Suprapubic skin (tissue), 4 donors: ENCODE results near the gene GPSM3. TPM values are rescaled to one million over a fixed set of nuclear protein-coding genes. Genes with fewer than 3 reads are reported as not detected.
A peak's percentile ranks its signal among the peaks of the same experiment; 100 is the strongest.

ENCODE experiments used
- DNase-seq, 2 donors: peaks; one replicate each; pipeline ENCODE4 v3.0.0-alpha.2; 2019; ENCODE audit warnings: low spot score in 2 of 2
- H3K27ac ChIP-seq: fragments of 200-600 bp; sonication (generic); one replicate; pipeline ENCODE4 v1.5.1; 2019
- H3K27me3 ChIP-seq: fragments of 200-600 bp; sonication (generic); one replicate; pipeline ENCODE4 v1.5.1; 2019
- H3K36me3 ChIP-seq: fragments of 200-600 bp; sonication (generic); one replicate; pipeline ENCODE4 v1.5.1; 2019
- H3K4me1 ChIP-seq: fragments of 200-600 bp; sonication (generic); one replicate; pipeline ENCODE4 v1.5.1; 2019
- H3K4me3 ChIP-seq: fragments of 200-600 bp; sonication (generic); one replicate; pipeline ENCODE4 v1.5.1; 2019; ENCODE audit warnings: mild to moderate bottlenecking
- H3K9me3 ChIP-seq: fragments of 200-600 bp; sonication (generic); one replicate; pipeline ENCODE4 v1.5.1; 2019
- EP300 ChIP-seq: sonication (generic); formaldehyde crosslinking; IDR thresholded peaks from one replicate; pipeline ENCODE4 v1.6.1; 2017; ENCODE audit warnings: antibody characterized with exemption
- POLR2A ChIP-seq, 2 donors: fragments of 450-650 bp; IDR thresholded peaks; one replicate each; pipeline ENCODE4 v1.6.1; 2017; ENCODE audit warnings: antibody characterized with exemption in 2 of 2, mild to moderate bottlenecking in 2 of 2, moderate library complexity in 2 of 2
- POLR2AphosphoS5 ChIP-seq, 3 donors: sonication (generic); formaldehyde crosslinking; IDR thresholded peaks; one replicate each; pipeline ENCODE4 v1.6.1; 2017; ENCODE audit warnings: antibody characterized with exemption in 3 of 3
- WGBS: methylation state at CpG from one replicate; pipeline ENCODE4 v1.1.5; 2018; 5-methylcytosine and 5-hydroxymethylcytosine counted together
- total RNA-seq, 4 donors: library from RNA; depleted of rRNA; stranded (reverse); fragments of >200 nt; gene quantifications; one replicate each; pipeline ENCODE4 v1.1.0, GENCODE V29; 2016
- TF ChIP-seq, protein P1 (sequence below), 2 donors: fragments of 200-600 bp in 1 of 2; fragments of 450-650 bp in 1 of 2; sonication (generic) in 1 of 2; IDR thresholded peaks; one replicate each; pipeline ENCODE4 v1.5.1; 2016 to 2019; ENCODE audit warnings: antibody characterized with exemption in 2 of 2, mild to moderate bottlenecking in 1 of 2, moderate library complexity in 1 of 2

Gene GPSM3
- total RNA-seq, 4 donors from 2014 or later, result 4.8 to 5.5 (median 5.1) TPM

DNA sequence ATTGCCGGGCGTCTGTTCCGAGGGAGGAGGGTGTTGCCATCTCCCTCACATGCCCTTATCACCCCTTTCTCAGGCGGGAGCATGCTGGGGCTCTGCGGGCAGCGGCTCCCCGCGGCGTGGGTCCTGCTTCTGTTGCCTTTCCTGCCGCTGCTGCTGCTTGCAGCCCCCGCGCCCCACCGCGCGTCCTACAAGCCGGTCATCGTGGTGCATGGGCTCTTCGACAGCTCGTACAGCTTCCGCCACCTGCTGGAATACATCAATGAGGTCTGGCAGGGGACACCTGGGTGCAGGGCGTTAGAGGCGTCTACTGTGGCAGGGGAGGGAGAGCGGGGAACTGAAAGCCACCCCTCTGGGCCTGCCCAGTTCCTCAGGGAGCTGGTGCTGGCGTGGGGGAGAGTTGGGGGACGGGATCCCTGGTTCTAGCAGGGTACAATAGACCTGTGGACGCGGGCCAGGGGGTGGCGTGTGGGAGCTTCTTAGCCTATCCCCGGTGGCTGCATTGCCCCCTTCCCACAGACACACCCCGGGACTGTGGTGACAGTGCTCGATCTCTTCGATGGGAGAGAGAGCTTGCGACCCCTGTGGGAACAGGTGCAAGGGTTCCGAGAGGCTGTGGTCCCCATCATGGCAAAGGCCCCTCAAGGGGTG is 37.8 kb downstream of the GPSM3 start:
- 4% methylated on average over 24 of the region's 34 CpGs for WGBS
- TF ChIP-seq EP300, result no peak
- TF ChIP-seq, protein P1, sequence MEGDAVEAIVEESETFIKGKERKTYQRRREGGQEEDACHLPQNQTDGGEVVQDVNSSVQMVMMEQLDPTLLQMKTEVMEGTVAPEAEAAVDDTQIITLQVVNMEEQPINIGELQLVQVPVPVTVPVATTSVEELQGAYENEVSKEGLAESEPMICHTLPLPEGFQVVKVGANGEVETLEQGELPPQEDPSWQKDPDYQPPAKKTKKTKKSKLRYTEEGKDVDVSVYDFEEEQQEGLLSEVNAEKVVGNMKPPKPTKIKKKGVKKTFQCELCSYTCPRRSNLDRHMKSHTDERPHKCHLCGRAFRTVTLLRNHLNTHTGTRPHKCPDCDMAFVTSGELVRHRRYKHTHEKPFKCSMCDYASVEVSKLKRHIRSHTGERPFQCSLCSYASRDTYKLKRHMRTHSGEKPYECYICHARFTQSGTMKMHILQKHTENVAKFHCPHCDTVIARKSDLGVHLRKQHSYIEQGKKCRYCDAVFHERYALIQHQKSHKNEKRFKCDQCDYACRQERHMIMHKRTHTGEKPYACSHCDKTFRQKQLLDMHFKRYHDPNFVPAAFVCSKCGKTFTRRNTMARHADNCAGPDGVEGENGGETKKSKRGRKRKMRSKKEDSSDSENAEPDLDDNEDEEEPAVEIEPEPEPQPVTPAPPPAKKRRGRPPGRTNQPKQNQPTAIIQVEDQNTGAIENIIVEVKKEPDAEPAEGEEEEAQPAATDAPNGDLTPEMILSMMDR (IDR thresholded peaks at IDR 0.05), result peak in 1 of 2 donors; percentile 42
- no peak for TF ChIP-seq POLR2AphosphoS5 (IDR thresholded peaks at IDR 0.05)
- TF ChIP-seq POLR2A (IDR thresholded peaks at IDR 0.05), result no peak
- Histone ChIP-seq H3K9me3 (no peaks in the 10 kb centered on the region), H3K4me3 (peak overlapping the region; percentile 76), H3K36me3 (peaks cover 30% of the 10 kb centered on the region), H3K27me3 (no peaks in the 10 kb centered on the region), H3K4me1 (peaks cover 43% of the 10 kb centered on the region), H3K27ac (peak overlapping the region; percentile 88)
- peak; percentile 79 to 83 for DNase-seq

DNA sequence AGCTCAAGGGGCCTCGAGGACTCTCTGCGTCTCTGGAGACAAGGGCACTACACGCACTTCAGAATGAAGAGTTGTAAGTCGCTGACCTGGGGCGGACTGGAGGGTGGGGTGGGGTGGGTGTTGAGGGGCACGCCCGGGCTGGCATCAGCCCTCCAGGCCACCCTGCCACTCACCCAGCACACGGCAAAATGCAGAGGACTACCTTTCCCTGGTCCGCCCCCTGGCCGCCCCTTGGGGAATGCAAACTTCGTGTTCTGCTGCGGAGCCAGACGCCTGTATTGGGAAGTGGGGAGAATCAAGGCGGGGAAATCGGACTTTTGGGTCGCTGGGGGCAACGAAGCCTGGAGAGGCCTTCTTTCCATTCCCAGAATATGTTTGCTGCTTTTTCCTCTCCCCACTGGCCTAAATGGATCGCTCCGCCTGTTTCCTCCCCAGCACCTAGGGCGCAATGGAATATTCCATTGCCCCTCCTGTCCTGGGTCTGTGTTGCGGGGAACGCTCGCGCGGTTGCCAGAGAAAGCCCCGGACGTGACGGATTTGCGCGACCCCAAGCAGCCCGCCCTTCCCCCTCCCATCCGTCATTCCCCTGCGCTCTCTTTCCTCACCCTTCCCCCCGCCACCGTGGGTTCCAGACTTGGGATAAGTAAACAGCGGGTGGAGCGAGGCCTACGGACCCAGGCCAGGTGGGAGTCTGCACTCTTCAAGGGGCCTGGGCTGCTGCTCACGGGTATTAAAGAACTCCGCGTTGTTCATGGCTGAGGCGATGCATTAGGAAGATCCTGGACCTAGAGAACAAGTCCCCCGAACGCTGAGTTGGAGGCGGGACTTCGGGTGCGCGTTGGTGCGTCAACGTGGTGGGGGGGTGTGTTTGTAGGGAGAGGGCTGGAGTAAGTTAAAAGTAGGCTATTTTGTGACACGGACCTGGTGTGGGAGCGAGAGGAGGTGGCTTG is 38.6 kb downstream of the GPSM3 start, which contains the start of gene PPT2:
PPT2 (plus strand) TSS at position 578 of the 950 bp plus-strand sequence. CDS start 454 bp downstream, outside the sequence.
- H3K27ac ChIP-seq, result peak within 1 kb of the TSS; percentile 88

DNA sequence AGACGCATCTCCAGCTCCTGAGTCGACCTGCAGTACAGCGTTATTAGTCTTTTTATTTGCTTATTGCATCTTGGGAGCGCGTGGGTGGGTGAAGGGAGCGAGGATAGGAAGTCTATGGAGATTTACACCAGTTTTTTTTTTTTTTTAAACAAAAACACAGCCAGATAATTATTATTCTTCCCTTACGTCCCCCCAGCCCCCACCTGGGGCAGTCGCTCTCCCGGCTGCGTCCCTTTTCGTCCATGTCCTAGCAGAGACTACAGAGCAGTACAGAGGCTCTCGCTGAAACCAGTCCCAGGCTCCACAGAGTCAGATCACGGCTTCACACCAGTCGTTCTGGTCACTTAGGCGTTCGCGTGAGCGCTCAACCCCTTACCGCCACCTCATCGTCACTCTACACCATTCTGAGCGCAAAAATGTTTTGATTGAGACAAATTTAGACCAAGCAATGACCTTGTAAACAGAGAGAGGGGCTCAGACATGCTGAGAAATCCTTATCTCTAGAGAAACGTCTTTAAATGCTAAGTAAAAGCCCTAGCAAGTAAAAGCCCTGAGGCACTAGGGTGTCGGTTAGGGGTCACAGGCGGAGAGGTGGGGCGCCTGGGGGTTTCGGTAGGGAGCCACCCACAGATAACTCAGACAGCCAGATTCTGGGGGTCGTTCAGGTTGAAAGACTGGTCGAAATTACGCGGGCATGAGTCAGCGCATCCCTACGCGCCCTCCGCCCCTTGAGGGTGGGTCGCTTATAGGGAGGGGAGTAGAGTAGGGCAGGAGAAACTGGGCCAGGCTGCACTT is 39.5 kb downstream of the GPSM3 start:
- 17% methylated on average over 35 of the region's 35 CpGs for WGBS
- Histone ChIP-seq H3K36me3 (peaks cover 21% of the 10 kb centered on the region), H3K4me1 (peaks cover 47% of the 10 kb centered on the region), H3K4me3 (peak overlapping the region; percentile 76), H3K27ac (peak overlapping the region; percentile 88), H3K9me3 (no peaks in the 10 kb centered on the region), H3K27me3 (no peaks in the 10 kb centered on the region)
- peak in 1 of 2 donors; percentile 83 for DNase-seq
- TF ChIP-seq POLR2AphosphoS5 (IDR thresholded peaks at IDR 0.05) (no peak), EP300 (no peak), POLR2A (IDR thresholded peaks at IDR 0.05) (no peak)
- TF ChIP-seq, protein P1 (IDR thresholded peaks at IDR 0.05), result no peak

More for the DNA sequence above, 38.6 kb downstream of the GPSM3 start, which contains the start of gene PPT2:
- H3K4me1 ChIP-seq, result peaks cover 46% of the 10 kb centered on the region
- H3K27me3 ChIP-seq, result no peaks in the 10 kb centered on the region
- no peak for TF ChIP-seq EP300
- TF ChIP-seq, protein P1 (IDR thresholded peaks at IDR 0.05), result no peak
- peak in 1 of 2 donors; percentile 24 for TF ChIP-seq POLR2A (IDR thresholded peaks at IDR 0.05)
- TF ChIP-seq POLR2AphosphoS5 (IDR thresholded peaks at IDR 0.05), result peak in 1 of 3 donors; percentile 74
- H3K9me3 ChIP-seq, result no peaks in the 10 kb centered on the region
- under 1% methylated on average over 32 of the region's 52 CpGs for WGBS
- peak; percentile 95 to 96 for DNase-seq
- peak within 1 kb of the TSS; percentile 76 for H3K4me3 ChIP-seq
- peaks cover 29% of the 10 kb centered on the region for H3K36me3 ChIP-seq

DNA sequence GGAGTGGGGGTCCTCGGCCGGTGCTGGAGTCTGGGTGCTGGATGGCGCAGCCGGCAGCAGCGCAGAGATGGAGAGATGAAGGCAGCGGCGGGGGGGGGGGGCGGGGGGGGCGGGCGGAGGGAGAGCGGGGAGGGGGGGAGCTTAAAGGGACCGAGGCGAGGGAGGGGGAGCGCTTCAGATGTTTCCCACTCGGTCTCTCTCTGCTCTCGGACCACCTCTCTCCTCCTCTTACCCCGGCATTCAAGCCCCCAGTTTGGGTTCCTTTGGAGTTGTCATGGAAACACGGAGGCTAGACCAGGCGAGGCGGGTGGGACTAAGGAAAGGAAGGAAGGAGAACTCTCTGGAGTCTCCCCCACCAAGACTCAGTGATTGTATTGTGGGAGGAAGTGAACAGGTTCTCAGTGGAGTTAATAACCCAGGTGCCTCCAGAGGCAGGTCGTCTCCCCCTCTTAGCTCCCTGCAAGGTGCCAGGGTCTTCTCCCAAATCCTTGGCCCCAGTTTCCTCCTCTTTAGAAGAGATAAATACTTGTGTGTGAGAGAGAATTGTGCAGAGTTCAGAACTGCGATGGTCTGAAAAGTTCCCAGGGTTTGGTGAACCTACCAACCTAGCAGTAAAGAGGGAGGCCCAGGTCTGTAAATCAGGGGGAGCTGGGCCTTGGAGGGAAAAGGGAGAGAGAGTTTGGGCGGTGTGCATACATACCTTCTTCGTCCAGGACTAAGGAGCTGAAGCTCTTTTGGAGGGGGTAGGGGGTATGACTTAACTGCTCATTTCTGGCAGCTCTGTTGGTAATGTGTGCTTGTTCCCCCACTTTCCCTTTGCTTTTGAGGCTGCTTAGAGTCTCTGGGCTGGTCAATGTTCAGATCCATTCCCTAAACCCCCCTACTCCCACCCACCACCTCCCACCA is 40.3 kb downstream of the GPSM3 start, which contains the start of gene PRRT1:
PRRT1 (minus strand) TSS at position 77 of the 906 bp plus-strand sequence. CDS start 112 bp downstream, outside the sequence.
- peak within 1 kb of the TSS; percentile 88 for H3K27ac ChIP-seq
- no peaks in the 10 kb centered on the region for H3K9me3 ChIP-seq
- H3K27me3 ChIP-seq, result no peaks in the 10 kb centered on the region
- WGBS, result 26% methylated on average over 11 of the region's 24 CpGs
- peak within 1 kb of the TSS; percentile 76 for H3K4me3 ChIP-seq
- DNase-seq, result no peak
- H3K4me1 ChIP-seq, result peaks cover 47% of the 10 kb centered on the region
- H3K36me3 ChIP-seq, result peaks cover 12% of the 10 kb centered on the region
- no peak for TF ChIP-seq POLR2A (IDR thresholded peaks at IDR 0.05)
- no peak for TF ChIP-seq EP300
- TF ChIP-seq, protein P1 (IDR thresholded peaks at IDR 0.05), result no peak
- TF ChIP-seq POLR2AphosphoS5 (IDR thresholded peaks at IDR 0.05), result no peak
